ENCODE results near the gene CPNE6.

DNA sequence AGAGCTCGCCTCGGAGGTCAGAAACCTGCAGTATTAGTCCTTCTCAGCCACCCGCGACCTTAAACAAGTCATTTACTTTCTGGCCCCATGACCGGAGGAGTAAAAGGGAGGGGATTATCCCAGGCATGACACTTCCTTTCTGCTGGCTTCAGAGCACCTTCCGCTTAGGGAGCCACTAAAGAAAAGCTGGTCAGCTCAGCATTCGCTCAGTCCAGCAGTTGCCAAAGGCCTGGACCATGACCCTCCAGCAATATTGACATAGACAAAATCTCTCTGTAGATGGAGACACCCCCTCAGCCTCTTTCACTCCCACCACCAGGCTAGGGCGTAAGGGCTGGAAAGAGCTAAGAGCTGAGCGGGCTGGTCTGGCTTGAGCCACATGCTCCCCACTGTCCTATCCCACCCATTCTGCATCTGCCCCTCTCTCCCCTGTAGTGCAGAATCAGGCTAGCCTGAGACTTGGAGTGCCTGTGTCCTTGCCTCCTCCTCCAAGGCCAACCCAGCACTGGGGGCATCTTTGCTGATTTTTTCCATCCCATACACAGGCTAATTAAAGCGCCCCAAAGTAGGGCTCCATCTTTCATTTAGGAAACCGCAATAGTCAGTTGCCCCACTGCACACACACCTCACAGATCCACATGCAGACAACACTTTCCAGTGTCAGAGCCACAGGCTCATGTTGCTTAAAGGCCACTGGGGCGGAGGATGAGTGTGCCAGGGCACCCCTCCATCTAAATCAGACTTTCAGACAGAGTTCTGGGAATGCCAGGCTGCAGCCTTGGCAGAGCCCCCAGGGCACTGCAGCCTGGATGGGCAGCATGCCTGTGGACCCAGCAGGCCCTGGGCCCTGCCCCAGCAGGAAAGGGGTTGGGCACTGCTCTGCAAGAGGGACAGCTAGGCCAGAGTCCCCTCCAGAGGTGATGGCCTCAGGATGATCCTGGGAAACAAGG, 4.0 kb upstream of the CPNE6 start:
- TF ChIP-seq FOSL1 (IDR thresholded peaks at IDR 0.05; ENCODE audit: low read depth) (no peak), EGR1 (IDR thresholded peaks at IDR 0.05; ENCODE audit: low read depth) (no peak), POLR2A (IDR thresholded peaks at IDR 0.05; ENCODE audit: borderline replicate concordance, extremely low read depth, insufficient read depth, insufficient read length) (no peak), JUND (IDR thresholded peaks at IDR 0.05) (no peak), ZFX (IDR thresholded peaks at IDR 0.05) (no peak), SP1 (IDR thresholded peaks at IDR 0.05; ENCODE audit: low read depth) (no peak), EZH2phosphoT487 (IDR thresholded peaks at IDR 0.05; ENCODE audit: borderline replicate concordance) (no peak), EZH2 (IDR thresholded peaks at IDR 0.05) (no peak)
- TF ChIP-seq, protein P1, sequence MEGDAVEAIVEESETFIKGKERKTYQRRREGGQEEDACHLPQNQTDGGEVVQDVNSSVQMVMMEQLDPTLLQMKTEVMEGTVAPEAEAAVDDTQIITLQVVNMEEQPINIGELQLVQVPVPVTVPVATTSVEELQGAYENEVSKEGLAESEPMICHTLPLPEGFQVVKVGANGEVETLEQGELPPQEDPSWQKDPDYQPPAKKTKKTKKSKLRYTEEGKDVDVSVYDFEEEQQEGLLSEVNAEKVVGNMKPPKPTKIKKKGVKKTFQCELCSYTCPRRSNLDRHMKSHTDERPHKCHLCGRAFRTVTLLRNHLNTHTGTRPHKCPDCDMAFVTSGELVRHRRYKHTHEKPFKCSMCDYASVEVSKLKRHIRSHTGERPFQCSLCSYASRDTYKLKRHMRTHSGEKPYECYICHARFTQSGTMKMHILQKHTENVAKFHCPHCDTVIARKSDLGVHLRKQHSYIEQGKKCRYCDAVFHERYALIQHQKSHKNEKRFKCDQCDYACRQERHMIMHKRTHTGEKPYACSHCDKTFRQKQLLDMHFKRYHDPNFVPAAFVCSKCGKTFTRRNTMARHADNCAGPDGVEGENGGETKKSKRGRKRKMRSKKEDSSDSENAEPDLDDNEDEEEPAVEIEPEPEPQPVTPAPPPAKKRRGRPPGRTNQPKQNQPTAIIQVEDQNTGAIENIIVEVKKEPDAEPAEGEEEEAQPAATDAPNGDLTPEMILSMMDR (IDR thresholded peaks at IDR 0.05 in 2 of 3, conservative IDR thresholded peaks at IDR 0.05 in 1 of 3; ENCODE audit: borderline replicate concordance in 1 of 3, insufficient read depth in 1 of 3, low read depth in 2 of 3, low read length in 2 of 3) = no peak
- TF ChIP-seq, protein P2, sequence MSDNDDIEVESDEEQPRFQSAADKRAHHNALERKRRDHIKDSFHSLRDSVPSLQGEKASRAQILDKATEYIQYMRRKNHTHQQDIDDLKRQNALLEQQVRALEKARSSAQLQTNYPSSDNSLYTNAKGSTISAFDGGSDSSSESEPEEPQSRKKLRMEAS (IDR thresholded peaks at IDR 0.05) = no peak
- TF ChIP-seq, protein P3, sequence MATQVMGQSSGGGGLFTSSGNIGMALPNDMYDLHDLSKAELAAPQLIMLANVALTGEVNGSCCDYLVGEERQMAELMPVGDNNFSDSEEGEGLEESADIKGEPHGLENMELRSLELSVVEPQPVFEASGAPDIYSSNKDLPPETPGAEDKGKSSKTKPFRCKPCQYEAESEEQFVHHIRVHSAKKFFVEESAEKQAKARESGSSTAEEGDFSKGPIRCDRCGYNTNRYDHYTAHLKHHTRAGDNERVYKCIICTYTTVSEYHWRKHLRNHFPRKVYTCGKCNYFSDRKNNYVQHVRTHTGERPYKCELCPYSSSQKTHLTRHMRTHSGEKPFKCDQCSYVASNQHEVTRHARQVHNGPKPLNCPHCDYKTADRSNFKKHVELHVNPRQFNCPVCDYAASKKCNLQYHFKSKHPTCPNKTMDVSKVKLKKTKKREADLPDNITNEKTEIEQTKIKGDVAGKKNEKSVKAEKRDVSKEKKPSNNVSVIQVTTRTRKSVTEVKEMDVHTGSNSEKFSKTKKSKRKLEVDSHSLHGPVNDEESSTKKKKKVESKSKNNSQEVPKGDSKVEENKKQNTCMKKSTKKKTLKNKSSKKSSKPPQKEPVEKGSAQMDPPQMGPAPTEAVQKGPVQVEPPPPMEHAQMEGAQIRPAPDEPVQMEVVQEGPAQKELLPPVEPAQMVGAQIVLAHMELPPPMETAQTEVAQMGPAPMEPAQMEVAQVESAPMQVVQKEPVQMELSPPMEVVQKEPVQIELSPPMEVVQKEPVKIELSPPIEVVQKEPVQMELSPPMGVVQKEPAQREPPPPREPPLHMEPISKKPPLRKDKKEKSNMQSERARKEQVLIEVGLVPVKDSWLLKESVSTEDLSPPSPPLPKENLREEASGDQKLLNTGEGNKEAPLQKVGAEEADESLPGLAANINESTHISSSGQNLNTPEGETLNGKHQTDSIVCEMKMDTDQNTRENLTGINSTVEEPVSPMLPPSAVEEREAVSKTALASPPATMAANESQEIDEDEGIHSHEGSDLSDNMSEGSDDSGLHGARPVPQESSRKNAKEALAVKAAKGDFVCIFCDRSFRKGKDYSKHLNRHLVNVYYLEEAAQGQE (IDR thresholded peaks at IDR 0.05; ENCODE audit: low read depth) = no peak

All from HCT116 (cell line).